Stimulated activated CD8-positive, alpha-beta memory T cell treated with anti-CD3 and anti-CD28 coated beads, Interleukin-12 subunit alpha, Interleukin-12 subunit beta, amount 100 ng/mL, for 4 hours (primary cell): ENCODE measurements around the gene MYBPH.

Experiments
- DNase-seq: peaks from one replicate; pipeline ENCODE4 v3.0.0-alpha.2; 2020; ENCODE audit warnings: low read depth

MYBPH gene

DNA sequence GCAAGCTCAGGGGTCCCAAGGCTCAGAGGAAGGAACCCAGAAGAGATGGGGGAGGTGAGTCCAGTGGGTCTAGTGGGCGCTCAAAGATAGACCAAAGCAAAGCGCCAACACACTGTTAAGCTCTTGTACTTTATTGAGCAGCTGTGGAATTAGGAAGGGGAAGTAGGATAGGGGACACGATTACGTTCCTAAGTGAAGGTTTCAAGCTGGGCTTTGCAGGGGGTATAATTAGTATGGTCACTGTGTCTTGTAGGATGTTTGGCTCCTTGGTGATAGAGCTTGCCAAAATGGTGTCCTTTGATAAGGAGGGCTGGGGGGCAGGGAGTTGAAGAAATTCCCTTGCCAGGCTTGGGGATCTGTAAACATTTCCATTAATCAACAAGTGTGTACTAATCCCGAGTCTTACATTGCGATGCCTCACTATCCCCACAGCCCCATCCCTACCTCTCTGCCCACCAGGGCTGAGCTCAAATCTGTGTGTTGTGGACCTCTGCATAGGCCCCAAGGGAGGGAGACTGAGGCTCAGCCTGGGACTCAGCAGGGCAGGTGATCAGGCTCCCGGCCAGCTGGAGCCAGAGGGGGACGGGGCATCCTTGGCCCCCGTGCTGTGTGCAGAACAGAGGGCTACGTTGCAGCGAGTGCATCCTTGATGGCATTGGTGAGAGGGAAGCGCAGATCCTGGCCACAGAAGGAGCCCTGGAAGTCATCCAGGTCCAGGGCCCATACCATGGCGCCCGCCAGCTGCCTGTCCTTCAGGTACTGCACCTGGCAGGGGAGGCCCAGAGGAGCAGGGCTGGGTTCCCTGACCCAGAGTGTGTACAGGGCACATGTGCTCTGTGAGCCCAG lies 3.4 kb upstream of the MYBPH start:
- DNase-seq = no peak

DNA sequence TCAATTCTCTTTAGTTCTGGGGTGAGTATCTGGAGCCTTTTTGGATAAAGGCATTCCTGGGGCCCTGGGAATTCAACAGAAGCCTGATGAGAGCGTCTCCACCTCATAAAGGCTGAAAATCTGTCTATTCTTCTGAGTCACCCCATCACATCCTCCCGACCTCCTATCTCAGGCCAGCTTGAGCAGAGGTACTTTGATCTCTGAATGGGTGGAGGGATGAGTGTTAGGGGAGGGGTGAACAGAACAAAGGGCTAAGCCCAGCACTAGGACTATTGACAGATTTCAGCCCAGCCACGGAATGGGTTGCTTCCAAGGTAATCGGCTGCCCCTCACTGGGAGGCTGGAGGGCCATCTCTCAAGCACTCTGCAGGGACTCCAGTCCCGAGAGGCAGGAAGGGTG lies 2.5 kb upstream of the MYBPH start:
- no peak for DNase-seq

DNA sequence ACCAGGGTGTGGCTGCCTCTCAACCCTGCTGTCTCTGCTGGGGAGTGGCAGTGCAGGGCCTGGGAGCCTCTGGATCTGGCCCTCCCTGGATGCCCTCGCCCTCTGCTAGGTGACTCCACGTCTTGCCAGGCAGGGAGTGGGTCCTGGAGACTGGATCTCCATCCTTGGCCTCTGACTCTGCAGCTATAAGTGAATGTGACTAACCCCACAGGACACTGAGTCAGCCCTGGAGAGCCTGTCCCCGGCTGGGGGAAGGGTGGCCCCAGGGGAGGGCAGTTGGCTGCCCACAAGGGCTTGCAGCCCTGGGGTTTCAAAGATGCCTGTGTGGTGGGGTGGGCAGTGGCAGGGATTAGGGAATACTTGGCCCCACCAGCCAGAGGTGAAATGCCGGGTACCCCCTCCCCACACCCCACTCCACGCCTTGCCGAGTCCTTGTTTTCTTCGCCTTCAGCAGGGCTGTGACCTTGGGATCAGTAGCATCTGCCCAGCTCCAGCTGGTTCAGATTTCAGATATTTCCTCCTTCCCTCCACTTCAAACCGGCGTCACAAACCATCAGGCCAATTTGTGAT lies 1.9 kb upstream of the MYBPH start:
- DNase-seq = no peak

DNA sequence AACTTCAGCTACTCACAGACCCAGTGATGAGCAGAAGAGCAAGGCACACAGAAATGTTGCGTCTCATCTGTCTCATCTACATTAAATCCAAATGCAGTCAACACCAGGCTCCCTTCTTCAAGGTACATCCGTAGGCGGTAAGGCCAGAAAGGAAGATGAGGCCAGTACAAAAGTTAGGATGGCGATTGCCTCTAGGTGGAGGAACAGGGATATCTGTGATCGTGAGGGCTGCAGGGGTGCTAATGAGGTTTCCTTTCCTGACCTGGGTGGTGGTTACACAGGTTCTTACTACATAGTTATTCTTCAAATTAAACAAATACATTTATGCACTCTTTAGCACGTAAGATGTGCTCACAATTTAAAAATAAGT lies 1.4 kb upstream of the MYBPH start:
- no peak for DNase-seq

DNA sequence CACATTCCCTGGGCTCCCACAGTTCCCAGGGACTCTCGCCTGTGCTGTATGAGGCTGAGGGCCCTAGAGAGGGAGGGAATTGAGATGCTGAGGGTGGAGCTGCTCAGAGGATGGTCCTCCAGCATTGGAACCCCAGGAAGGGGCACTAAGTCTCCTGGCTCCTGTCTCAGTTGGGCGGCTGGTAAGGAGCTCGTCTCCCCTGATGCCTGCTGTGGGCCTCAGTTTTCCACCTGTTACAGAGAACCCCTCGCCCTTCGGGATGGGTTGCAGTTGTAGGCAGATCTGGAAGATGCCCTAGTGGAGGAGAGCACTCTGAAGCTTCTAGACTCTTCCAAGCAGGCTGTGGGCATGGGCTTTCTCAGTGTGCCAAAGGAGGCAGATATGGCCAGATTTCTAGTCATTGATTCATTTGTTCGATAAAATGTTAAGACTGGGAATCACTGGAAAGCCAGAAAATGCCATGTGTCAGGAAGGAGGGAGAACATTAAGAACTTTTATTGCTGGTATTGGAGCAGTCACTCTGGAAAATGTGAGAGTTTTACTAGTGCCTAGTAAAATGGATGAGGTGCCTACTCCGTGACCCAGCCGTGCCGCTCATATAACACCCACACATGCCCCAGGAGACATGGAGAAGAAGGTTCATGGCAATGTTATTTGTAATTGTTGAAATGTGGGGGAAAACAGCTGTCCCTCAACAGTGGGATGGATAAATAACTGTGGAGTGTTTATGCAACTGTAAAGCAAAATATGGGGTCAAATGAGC lies 828 bp upstream of the MYBPH start:
- no peak for DNase-seq

DNA sequence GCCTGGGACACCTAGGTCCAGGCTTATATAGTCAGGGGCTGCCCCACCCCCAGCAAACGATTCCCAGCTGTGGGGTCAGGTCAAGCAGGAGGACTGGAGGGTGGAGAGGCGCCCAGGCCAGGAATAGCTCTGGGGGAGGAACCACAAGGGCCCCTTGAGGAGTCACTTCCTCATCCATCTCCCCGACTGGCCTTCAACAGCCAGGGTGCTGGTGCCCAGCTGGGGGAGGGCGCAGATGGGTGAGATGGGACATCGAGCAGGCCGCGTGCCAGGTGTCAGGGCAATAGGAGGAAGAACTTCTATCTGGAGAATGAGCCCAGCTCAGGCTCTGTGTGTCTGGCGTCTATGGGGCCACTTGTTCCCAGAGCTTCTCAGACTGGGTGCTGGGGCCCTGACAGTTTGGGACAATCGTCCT lies 208 bp upstream of the MYBPH start:
- DNase-seq = no peak

DNA sequence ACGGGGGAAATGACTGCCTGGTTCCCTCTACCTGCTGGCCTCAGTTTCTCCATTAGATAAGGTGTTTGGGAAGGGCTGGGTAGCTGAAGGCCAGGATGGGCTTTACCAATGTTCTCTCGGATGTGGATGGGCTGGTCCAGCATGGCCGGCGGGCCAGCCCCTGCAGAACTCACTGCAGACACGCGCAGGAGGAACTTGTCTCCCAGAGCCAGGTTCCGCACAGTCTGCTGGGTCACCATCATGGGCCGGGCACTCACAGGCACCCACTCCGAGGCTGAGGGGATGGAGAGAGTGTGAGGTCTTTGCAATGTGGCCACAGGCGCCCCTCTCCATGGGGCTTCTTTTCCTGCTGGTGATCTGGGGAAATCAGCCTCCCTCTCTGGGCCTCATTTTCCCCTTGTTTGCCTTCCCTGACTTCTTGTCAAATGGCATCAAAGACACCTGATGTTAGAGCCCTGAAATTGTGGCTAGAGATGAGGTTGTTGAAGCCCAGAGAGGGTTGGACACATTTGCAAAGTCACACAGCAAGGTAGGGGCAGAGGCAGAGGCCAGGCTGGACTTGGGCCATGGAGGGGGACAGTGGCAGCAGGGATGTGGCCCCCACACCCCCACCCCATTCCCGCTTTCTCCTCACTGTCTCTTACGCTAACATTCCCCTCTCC lies 1.2 kb downstream of the MYBPH start:
- no peak for DNase-seq

DNA sequence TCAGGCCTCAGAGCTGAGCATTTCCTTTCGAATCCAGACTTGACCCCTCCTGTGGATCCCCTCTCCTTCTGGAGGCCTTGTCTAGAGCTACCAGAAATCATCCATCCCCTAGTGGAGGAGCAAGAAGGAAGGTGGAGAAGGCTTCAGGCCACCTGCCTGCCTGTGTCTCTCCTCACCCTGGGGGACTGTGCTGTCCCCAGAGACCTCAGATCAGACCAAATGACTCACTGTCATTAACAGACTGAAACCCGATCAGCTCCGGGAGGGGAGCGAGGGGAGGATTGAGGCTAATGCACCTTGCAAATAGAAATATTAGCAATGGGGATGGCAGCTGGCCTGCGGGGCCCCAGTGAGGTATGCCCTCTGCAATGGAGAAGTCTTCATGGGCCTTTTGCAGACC lies 2.1 kb downstream of the MYBPH start:
- no peak for DNase-seq

DNA sequence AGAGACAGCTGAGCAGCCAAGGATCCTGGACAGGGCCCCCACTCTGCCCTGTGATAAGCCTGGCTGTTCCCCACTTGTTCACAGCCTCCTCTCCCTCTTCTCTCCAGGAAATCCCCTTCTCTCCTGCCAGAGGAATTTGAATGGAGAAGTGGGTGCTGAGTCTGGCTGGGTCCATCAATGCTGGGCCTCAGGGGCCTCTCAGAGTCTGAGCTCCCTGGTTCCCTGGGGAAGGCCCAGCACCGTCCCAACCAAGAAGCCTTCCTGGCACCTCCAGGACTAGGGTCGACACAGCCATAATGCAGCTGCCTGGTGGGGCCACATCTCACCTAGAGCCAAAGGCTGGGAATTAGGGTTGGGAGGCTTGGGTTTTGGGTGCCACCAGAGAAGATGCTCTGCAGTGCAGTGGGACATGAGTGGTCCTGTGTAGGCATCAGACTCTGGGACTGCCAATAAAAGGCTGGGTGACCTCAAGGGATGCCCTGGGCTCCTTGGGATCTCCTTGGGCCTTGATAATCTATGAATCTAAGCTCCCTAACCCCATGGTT lies 2.5 kb downstream of the MYBPH start:
- no peak for DNase-seq

DNA sequence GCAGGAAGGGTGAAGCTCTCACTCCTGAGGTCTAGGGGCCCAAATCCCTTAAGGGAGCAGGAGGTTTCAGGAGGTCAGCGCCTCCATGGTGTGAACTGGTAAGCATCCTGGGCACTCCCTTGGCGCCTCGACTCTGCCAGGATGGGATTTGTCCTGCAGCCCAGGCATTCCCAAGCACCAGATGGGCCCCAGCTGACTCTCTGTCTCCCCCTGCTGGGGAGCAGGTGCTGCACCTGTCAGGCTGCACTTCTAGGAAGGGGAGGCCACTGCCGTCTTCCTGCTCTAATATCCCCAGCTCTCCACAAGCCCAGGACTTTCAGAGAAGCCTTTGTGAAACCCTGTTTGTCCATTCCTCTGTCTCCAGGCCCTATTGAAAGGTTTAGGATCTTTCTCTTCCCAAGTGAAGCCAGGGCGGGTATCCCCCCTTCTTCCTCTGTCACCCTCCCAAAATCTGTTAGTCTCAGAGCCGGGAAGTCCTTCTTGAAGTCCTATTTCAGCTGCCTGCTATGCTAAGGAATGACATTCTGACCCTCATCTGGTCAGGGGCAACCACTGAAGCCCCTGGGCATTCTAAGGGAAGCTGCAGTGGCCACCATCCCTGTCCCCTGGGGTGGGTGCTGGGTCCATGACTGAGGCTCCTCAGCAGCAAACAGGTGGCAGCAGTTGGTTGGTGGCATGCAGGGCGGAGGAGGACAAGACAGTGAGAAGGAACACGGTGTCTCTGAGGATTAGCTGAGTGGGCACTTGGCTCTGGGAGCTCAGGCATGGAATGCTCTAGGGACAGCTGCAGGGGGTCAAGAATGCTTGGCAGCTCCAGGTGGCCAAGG lies 3.2 kb downstream of the MYBPH start:
- no peak for DNase-seq

DNA sequence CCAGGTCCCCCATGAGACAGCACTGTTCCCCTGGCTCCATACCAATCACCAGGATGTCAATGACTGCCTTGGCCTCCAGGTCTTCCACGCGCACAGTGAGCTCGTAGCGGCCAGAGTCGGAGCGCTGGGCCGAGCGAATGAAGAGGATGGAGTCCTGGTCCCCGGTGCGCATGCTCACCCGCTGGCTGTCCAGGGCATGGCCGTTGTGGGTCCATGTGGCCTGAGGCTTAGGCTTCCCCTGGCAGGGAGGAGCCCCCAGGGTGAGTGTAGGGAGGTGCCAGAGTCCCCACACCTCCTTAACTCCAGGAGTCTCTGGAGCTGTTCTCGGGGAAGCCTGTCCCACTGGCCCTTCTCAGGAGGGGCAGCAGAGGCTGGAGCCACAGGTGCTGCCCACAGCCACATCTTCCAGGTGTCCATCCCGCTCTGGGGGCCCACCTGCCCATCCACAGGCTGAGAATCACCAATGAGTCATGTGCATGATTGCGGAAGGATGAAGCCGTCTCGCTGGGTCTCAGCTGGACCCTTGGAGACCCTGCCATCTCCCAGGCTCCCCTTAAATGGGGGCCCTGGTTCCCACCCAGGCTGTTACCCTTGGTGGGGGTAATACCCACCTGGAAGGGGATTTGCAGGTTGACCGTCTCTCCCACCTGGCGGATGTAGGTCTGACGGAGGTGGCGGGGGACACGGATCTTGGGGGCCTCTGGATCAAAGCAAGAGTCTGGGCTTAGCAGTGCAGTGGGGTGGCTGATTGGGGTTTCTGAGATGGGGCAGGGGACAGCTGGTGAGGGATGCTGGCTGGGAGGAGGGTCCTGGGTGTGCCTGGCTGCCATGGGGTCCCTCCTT lies 4.1 kb downstream of the MYBPH start:
- DNase-seq = no peak

DNA sequence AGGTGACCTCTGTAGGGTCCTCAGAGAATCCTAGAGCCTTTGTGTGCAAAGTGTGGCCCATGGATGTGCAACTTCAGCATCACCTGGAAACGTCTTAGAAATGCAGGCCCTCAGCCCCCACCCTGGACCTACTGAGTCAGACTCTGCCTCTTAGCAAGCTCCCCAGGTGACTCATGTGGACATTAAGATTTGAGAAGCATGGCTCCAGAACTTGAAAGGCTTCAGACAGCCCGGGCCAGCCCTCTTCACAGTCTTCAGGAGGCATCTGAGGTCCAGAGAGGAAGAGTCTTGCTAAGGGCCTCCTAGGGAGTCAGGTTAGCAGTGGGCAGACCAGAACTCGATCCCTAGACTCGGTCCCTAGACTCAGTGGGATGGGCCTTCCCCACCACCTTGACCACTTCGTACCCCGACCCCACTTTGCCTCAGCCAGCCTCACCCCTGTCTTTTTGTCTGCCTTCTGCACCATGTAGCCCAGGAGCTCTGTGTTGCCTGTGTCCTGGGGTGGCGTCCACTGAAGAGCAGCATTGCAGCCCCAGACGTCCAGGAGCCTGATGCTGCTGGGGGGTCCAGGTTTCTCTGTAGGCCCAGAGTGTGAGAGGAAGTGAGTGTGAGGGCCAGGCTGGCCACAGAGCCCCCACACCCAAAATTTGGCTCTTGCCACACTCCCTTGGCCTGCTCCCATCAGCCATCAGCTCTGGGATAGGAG lies 4.8 kb downstream of the MYBPH start:
- no peak for DNase-seq

DNA sequence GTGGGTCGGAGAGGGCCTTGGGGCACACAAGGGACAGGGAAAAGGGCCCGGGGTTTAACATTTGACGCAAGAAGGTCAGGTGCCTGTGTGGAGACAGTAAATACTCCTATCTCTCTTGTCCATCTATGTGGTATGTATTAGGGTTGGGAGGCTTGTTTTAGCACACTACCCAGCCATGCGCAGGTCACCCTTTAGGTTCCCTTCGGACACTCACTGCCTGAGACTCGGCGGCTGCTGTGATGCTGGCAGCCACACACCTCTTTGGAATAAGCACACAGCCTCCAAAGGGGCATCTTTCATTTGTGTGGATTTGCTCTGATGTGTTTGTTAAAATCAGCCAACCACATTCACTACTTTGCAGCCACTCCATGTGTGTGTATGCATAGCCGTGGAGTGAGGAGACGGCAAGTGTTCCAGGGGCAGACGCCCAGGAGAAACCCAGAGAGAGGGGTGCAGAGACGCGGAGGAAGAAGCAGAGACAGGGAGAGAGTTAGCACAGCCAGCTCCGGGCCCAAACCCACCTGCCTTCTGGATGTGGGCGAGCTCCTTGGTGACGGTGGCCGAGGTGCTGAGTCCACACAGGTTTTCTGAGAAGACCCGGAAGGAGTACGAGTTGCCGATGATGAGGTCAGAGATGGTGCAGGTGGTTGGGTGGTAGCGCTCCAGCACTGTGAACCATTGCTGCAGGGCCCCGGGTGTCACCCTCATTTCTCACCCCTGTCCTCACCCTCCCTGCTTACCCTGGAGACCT lies 5.7 kb downstream of the MYBPH start:
- no peak for DNase-seq

DNA sequence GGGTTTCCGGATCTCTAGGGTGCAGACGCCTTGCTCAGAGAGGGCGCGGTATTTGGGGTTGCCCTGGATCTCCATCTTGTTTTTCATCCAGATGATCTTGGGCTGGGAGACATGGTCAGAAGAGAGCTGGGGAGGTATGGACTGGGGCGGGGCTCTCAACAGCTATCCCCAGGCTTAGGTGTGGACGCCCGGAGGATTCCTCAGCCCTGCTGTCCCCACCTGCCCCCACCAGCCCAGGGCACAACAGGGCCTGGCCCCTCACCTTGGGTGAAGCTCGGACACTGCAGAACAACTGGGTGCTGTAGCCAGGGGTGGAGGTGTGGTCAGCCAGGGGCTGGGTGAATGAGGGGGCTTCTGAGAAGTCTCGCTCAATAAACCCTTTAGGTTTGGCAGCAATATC lies 6.6 kb downstream of the MYBPH start:
- DNase-seq = no peak

DNA sequence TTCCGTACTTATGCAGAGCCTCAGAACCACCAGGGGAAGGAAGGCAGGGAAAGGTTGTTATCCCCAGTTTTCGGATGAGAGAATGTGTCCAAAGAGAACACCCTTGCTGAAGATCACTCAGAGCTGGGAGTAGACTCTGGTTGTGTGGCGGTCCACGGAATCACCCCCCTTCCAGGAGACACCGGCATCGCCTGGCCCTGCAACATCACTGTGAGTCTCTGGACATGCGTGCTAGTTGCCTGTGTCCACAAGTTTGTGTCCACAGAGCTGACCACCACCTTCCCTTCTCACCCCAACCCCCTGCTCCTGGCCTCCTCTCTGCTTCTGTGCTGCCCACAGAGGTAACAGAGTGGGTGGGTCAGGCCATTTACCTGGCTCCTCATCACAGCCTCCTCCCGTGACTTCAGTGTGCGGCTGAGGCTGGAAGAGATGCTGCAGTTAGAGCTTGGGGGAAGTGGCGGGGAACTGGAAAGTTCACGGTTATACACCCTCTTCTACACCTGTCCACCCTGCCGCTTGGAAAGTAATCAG lies 7.3 kb downstream of the MYBPH start:
- no peak for DNase-seq

DNA sequence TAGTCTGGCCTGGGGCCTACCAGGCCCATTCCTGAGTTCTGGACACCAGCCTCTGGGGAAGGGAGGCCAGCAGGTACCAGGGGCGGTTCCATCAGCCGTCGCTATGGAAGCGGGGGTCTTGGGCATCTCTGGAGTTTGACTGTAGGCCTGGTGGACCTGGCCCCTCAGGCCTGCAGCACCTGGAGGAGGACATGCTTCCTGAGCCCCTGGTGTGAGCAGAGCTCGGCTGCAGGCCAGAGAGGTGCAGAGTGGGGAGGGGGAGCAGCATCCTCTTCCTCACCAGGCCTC lies 7.8 kb downstream of the MYBPH start:
- DNase-seq = no peak

DNA sequence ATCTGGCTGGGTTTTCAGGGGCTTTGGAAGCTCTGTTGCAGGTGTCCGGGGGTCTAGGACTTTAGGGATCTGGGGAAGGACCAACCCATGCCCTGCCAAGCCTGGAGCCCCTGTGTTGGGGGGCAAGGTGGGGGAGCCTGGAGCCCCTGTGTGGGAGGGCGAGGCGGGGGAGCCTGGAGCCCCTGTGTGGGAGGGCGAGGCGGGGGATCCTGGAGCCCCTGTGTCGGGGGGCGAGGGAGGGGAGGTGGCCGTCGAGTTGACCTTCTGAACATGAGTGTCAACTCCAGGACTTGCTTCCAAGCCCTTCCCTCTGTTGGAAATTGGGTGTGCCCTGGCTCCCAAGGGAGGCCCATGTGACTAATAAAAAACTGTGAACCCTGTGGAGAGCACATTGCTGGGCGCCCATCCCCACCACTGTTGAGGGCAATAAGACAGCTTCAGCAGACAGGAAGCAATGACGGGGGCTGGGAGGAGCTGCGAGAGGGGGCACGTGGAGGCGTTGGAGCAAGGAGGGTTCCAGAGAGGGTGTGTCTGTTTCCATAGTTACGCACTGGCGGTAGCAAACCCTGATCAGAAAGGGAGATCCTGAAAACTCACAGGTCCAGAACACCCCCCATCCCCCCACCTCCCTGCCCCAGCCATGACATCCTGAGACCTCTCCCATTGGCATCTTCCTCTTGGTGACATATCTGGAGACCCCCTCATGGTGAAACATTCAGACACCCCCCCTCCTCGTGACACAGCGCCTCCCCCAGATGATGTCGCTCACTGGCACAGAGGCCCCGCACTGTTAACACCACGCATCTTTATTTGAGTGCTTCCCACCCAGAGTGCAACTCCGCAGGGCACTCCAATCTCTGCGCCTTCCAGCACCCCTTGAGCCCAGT lies 8.4 kb downstream of the MYBPH start:
- no peak for DNase-seq
